Activated effector memory CD4-positive, alpha-beta T cell treated with anti-CD3 and anti-CD28 coated beads, Interleukin-2, amount 50 U/mL, for 16 hours (primary cell): ENCODE data around the gene HIVEP2.

Experiments
- DNase-seq: peaks from one replicate; pipeline ENCODE4 v3.0.0-alpha.2; 2020

Gene HIVEP2

DNA sequence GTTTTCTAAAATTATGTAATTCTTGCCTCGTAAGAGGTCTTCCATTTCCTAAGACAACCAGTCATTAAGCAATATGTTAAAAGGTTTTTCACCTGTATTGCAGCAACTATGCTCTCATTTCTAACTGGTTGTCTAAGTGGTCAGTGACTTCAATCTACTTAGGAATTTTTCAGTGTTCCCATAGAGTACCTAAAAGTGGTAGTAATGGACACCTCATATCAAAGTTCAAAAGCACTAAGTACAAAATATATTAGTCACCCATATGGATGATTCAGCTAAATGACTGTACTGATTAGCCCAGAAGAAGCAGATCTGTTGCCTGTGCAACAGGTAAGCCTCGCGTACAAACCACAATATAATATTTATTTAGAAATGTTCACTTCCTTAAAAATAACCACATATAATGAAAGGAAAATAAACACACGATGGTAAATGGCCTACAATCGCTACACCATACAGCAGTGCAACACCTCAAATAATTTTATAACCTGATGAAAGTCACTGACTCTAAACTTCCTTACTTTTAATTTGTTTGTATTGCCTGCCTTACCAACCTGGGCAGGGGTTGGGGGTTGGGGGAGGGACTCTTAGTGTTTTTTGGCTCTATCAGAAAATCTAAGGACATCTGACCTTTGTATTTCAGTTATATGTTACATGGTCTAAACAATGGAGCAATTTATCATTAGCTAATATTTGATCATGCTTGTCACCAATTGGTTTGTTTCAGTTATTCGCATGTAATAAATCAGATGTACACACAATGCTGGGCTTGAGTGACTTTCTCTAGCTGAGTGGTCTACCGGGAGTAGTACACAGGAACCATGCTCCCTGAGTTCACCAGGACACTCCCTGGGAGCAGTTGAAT, 105.9 kb downstream of the HIVEP2 start:
- no peak for DNase-seq

DNA sequence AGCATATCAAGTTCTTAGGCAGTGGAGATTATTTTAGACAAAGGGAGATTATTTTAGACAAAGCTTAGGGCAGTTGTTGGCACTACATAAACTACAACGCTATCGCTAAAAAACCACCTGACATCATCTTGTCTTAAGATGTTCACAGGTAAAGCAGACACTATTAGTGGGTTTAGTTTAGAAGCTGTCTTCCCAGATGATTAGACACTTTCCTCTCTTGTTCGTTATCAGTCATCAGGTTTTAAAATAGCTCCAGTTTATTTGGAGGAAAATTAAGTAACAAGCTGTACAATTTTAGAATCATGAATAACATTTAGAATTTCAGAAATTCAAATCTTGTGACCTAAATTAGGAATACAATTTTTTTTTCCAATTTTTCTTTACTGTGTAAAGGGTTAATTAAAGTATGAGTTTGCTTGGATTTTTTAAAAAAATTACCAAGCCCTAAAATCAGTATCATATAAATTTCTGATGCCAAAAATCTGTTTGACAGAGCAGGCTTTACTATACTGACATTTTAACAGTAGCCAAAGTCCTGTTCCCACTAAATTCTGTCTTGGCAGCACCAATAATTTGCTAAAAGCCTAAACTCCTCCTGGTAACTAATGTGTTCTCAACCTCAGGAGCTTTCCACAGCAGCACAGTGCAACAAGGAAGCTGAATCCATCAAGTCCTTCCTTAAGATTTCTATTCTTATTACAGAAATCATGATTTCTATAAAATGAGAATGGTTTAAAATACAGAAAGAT, 109.0 kb downstream of the HIVEP2 start:
- DNase-seq = no peak

DNA sequence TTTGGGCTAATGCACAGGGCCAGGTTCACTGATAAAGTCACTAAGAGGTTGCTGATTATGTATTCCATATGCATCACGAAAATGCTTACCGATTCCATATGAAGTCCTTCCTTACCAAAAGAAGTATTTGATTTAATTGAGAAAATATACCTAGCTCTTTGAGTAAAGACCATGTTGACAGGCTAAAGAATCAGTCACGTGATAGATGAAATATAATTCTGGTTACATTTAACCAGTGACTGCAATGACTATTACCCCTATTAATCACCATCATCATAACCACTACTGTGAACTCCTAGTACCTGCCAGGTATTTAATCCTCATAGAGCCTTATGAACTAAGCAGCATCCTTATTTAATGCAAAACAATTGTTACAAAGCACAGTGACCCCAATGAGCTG, 110.1 kb downstream of the HIVEP2 start:
- no peak for DNase-seq

DNA sequence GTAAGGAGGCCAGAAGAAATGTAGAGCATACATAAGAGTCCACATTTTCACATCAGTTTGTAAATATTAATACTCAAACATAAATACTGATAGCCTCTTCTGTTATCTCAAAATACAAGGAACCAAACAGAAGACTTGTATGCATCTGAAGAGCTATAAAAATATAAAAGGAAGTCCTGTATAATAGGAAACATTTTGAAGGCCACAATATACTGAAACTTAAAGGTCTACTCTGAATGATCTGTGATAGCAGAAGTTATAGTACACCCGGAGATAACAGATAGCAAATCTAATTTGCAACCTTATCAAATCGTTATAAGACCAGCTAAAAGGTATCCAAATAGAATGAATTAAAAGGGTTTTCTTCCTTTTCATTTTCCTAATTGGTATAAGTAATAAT, 111.2 kb downstream of the HIVEP2 start:
- DNase-seq = no peak

DNA sequence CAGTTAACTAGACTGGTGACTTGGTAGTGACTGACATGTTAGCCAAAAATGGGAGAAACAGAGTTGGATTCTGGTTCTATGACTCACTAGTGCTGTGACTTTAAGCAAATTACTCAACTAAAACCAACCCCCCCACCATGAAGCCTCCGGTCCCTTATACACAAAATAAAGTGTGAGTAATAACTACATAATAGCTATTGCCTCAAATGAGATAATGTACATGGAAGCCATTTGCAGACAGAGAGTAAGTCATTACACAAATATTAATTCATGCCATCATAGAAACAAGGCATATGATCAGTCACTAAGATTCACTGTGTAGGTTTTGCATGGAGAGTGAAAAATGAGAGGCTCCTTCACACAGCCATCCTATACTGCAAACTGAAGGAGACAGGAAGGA, 111.9 kb downstream of the HIVEP2 start:
- no peak for DNase-seq

DNA sequence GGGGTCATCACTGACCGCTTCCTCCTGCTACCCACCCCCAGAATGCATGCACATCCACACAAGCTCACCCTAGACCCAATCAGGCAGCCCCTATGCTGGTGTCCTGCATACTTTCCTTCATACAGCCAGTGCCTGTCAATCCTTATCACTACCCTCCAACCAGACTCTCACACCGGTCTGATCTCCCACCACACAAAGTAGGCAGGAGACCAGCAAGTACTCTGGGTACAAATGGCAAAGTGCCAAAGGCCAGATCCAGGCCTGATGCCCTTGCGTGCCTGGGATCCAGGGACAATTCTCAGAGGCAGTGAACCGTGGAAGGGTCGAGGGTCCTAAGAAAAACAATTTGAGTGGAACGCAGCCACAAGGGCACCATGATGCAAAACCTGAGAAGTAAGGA, 114.2 kb downstream of the HIVEP2 start:
- DNase-seq = no peak

DNA sequence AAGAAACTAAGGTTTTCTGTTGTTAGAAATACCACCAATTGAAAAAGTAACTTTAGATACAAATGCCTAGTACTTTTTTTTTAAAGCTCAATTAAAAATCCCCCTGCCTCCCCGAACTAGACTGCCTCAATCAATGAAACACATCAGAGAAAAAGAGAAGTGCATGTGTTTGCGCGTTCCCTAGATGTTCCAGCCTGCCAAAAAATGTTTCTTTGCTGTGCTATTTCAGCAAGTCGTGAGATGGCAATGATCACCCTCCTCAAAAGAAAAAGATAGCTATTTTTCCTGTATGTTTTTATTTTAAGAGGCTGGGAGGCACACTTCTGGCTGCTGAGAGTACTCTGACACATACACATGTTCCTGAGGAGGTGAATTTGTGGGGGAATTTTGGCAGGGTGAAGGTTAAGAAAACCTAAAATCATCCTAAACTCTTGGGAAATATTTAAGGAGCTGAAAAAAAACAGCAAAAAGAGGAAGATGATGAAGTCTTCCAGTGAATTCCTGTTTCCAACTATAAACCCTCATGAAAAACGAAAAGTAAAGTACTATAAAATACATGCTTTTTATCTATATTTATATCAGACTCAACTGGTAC, 114.8 kb downstream of the HIVEP2 start:
- DNase-seq = no peak

DNA sequence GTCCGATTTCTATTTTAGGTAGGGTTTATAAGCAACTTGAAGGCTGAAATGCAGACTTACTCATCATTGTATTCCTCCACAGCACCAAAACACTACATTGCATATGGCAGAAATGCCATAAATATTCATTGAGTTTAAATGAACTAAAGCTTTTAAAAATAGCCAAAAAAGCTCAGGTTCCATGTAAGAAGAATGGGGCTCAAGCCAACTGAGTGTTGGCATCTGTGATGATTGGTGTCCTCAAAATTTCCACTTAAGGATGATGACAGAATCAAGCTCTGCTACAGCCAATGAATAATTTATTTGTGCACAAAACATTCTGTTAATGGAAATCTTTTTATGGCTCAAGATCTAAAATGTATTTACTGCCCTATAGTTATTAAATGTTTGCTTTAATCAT, 115.4 kb downstream of the HIVEP2 start:
- DNase-seq = no peak

DNA sequence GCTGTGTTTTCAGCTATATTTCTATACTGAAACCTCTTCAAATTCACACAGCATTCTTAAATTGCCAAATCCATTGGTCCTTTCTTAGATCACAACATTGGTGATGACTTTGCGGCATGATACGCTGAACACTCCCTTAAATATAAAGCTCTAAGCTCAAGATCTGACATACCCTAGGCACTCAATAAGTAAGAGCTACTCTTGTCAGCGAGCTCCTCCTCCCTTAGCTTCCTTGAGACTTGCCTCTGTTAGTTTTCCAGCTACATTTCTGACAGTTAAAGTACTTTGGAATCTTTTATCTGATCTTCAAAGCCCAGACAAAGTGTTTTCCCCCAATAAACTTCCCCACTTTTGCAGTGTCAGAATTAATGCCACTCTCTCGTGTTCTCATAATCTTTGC, 117.0 kb downstream of the HIVEP2 start:
- DNase-seq = no peak

DNA sequence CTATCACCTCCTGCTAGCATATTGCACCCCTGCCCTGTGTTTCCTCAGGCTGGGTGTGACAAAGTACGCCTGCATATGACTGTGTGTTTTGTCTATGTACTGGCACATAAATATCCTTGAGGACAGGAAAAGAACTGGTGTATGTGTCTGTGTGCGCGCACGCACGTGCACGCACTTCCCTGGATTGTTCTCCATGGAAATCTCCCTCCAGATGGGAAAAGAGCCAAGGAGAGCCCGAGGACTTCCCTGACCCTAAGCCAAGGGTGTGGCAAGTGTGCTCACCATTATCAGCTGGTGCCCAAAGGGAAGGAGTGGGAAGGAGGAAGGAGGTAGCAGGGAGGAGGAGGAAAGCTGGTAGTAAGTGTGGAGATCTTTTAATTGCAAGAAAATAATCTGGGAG, 117.6 kb downstream of the HIVEP2 start:
- no peak for DNase-seq

DNA sequence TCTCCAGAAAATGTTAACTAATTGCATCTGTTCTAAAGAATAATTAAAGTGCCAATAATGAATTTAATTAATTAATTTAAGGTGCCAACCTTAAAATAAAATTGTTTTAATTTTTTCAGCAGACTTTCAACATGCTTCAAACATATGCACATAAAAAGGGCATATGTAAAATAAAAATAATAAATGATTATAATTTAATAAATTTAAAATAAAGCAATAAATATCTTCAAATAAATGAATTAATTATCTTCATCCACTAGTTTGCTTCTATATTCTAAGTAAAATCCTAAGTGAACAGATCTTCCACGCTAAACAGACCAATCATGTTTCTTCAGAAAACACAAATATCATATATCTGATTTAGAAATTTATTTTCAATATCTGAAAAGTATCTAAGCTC, 119.2 kb downstream of the HIVEP2 start:
- DNase-seq = no peak

DNA sequence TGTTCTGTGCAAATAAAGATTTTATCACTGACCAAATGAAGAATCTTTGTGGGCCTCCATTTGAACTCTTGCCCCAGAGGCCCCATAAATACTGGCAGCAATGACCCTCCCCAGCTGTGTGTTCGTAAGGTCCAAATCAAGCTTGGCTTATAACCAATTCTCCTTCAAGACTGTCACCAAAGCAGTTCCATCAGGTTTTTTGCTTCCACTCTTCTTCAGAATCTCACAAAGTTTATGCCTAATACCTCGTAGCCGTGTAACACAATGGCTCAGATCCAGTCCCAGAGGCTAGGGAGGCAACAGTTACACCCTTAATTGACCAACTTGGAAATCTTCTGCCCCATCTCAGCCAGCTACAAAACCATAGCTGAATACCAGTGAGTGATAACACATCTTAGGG, 120.5 kb downstream of the HIVEP2 start:
- DNase-seq = no peak

DNA sequence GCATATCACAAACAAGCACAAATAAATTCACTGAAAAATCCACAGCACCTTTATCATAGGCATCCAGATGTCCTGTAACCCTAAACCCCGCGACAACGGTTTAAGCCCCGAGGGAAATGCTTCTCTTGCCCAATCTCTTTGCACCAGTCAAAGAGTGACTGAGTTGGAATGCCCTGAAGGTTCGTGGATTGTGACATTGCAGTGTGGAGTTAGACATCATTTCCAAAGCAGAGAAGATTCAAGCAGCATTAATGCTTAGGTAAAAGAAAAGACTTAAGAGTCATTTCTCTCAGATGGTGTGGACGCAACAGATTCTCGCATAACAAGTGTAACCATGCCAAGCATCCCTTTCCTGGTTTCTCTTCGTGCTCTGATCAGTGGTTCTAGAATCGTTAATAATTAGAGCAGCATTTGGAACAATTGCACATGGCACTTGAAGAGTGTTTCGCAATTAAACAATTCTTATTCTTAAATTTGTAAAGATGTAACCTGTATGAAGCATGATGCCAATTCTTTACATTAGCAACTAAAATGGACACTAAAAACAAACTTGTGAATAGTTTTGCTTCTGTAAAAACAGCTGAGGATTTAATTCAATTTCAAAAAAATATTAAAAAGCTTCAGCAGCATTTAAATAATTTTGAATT, 121.6 kb downstream of the HIVEP2 start:
- no peak for DNase-seq

DNA sequence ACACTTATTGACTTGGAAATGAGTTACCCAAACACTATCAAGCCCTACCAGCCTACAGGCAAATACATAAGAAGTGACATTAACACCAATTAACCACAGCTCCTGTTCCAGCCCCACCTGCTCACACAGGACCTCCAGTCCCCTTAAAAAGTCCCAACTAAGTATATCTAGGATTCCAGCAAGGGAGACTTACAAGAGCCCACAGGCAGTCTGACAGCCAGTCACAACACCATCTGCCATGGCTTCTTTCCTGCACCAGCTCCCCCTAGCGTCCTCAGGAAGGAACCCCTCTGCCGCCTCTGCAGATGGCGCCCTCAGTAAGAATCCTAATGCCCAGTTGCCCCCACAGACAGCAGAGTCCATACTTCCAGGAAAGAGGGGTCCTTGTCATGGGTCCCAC, 122.1 kb downstream of the HIVEP2 start:
- peak; percentile 69 for DNase-seq

DNA sequence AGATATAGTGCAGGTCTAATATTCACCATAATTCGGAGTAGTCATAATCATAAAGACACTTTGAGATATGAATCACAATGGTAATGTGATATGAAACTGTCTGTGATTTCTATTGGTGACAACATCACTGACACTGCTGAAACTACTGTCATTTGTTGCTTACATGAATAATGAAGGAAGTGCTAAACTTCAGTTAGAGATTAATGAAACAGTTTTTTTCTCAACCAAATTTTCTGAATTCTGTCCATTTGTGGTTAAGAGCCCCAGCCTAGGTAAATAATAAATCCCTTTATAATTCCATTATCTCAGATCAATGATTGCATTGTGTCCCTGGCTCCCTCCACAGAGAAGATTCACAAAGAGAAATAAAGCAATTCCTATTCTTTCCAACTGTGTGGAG, 122.6 kb downstream of the HIVEP2 start:
- no peak for DNase-seq

DNA sequence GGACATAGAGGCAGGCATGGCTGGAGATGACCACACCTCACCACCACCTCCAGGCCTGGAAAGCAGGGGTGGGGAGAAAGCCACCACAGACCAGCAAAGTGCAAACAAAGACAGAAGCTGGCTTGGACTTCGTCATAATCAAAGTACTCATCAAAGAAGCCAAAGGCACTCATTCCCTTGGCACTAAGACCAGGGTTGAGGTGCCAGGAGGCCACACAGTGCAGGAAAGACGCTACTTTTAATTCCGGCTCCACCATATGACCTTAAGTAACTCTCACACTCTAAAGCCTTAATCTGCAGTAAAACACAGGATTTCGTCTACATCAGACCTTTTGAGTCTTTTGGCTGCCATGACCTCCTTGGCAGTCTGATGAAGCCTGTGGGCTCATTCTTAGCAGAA, 123.1 kb downstream of the HIVEP2 start:
- no peak for DNase-seq

DNA sequence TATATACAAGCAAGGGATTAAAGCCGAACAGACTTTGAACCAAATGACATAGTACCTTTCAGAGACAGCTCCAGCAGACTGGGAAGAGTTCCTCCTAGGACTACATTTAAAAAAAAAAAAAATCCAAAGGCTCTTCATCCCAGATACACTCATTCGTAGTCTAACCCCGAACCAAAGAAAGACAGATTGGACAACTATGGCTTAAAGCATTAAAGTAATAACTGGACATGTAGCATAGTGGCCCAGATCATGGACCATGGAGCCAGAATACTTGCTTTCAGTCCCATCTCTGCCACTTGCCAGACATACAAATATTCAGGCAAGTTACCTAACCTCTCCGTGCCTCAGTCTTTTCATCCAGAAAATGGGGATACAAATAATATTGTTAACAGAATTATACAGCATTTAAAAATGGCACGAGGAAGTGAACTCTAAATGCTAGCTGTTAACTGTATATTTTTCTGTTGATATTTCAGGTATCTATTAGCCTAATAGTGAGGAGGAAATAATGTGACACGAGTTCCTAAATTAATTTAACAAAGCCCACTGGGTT, 123.7 kb downstream of the HIVEP2 start:
- no peak for DNase-seq

DNA sequence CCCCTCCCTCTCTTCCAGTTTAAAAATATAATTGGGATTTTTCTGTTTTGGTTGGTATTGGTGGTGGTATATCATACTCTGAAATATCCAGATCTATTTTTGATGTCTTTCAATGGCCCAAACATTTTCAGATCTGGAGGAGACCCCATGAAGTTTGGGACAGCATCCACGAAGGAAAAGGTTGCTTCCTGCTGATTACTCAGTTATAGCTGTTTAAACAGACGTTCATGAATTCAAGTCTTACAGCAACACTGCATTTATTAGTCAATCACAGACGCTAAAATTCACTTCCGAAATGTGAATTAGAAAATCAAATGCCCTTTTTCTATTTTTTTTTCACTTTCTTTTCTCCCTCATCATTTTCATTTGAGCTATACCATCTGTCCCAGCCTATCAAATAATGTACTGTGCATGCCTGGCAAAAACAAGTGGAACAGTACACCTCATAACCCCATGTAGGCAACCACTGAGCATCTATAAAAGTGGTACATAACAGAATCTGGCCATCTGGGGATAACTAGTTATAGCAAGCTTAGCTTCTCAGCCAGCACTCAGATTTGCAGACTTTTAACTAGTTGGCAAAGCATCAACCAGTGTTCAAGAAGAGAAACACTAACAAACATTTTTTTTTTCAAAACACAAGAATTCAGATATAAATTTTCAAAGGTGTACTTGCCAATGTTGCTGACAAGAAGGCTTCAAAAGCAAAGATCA, 124.5 kb downstream of the HIVEP2 start:
- DNase-seq = no peak

DNA sequence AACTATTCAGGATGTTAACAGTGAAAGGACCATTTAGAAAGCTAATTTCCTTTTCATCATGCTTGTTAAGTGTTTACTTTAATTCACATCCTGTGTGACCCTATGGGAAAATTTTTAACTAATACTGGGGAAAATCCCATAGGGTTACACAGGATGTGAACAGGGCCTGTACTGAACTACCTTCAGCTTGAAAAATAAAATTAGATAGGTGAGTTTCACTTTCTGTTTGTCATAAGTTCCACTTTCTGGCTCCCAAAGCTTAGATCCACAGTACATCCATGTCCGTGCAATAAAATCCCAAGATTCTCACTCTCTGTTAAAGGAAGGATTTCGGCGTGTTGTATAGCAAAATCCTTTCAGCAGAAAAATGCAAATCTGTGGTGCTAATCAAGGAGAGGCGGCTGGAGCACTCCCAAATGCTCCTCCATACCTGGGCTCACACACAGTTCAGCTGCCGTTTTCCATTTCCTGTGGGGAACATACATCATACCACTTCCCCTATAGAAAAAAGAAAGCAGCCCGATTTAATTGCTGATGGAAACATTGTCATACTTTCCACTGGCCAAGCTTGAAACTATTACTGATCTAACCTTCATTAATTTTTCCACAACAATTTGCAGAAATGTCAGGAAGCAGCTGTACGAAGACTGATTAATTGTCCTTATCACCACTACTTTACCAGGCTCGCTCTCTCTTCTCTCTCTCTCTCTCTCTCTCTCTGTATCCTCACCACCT, 125.2 kb downstream of the HIVEP2 start:
- DNase-seq = peak; percentile 81

DNA sequence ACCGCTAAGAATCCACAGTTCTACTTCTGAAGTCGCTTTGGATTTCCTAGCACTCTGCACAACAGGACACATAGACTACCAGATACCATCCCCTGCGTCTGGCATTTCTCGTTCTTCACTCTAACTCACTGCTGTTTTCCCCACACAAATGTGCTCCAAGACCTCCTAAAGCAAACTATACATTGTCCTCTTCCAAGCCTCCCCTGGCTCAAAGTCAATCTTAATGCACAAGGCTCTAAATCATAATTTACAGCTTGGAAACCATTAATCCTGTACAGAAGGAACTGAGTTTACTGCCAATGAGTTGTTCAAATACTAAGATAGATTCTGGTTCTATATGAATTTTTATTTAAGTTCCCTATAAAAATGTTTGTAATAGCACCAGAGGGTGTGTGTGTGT, 128.5 kb downstream of the HIVEP2 start:
- DNase-seq = no peak

DNA sequence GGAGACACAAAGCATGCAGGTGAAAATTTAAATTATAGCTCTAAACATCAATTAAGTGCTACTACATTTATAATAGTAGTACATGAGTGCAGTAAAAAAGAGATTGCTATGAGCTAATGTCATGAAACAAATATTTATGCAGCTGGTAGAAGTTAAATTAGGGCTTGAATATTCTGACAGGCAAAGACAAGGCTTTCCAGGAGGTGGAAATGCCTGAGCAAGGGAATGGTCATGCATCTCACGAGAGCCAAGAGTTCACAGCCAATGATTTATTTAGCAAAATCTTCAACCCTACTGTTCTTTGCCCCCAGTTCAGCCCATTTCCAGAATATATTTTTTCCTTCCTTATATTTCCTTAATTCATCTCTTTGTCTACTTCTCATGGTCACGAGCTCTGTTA, 128.9 kb downstream of the HIVEP2 start:
- no peak for DNase-seq

DNA sequence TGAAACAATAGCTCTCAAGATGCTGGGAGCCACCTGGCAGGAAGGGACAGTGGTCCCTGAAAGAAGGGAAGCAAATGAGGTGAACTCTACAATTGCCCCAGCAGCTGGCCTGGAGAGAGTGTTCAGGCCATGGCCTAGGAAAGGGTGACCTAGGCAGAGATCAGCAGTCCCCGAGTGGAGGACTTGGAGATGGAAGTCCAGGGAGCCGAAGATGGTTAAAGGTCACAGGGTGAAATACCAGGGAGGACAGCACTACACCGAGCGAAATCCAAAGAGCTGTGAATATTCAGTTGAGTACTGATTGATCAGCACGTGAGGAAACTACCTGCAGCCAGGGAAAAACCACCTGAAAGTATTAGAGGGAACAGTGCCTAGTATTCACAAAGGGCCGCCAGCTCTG, 133.1 kb downstream of the HIVEP2 start:
- DNase-seq = no peak
